HG02623 (cell line): ENCODE measurements around the gene NEUROG1.
"Not testable (repeated sequence)": the region's sequence is repeated elsewhere in the genome, so short reads cannot be mapped to it uniquely, and the experiment has no call there.

Experiments used
- ATAC-seq: cut with Tn5 transposase; IDR thresholded peaks from one replicate; pipeline ENCODE4 v1.9.1; 2021; ENCODE audit warnings: moderate library complexity; ENCODE audit not compliant: unreplicated experiment

The NEUROG1 gene

DNA sequence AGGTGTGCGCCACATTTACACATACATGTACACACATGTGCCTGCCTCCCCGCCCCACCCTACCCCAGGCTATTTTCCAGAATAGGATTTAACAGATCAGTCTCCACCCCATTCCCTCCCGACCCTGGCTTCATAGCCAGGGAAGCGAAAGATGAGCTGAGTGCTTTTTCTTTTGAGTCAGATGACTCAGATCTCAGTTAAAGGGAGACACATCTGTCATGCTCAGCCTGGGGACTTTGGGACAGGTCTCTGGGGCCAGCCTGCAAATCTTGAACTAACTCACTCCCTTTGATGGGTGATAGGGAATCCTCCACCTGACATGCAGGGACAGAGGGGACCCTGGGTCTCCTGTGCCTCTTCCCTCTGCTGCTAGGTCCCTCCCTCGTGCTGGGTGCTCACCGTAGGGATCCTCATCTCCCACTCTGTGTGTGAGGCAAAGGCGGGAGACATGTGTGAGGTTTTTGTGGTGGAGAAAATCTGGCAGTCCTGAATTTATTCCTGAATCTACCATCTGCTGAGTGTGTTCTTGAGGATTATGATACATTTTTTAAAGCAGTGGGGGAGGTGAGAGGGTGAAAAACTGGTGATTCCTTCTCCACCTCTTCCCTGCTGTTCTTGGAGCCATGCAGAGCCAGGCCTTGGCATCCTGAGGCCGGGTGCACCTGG, 37.7 kb downstream of the NEUROG1 start:
- no peak for ATAC-seq

DNA sequence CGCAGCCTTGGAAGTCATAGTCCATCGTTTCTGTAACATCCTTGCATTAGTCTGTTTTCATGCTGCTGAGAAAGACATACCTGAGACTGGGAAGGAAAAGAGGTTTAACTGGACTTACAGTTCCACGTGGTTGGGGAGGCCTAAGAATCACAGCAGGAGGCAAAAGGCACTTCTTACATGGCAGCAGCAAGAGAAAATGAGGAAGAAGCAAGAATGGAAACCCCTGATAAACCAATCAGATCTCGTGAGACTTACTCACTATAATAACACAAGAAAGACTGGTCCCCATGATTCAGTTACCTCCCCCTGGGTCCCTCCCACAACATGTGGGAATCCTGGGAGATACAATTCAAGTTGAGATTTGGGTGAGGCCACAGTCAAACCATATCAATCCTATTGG, 40.2 kb downstream of the NEUROG1 start:
- not testable (repeated sequence) for ATAC-seq

DNA sequence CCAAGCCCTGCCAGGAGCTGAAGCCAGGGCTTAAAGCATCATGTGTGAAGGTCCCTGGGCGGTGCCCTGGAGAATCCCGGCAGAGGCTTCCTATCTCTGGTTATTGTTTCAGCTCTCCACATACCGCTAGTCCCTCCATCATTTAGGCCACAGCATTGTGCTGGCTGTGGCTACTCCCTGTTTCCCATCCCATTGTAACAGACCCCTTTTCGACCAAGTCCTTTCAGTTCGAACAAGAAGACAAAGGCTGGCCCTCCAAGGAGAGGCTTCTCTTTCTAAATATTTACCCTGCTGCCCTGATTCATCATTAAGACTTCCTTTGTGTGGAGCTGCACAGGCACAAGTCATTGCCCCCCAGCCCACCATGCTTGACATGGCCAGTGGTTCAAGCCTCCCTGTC, 41.6 kb downstream of the NEUROG1 start:
- ATAC-seq = no peak

DNA sequence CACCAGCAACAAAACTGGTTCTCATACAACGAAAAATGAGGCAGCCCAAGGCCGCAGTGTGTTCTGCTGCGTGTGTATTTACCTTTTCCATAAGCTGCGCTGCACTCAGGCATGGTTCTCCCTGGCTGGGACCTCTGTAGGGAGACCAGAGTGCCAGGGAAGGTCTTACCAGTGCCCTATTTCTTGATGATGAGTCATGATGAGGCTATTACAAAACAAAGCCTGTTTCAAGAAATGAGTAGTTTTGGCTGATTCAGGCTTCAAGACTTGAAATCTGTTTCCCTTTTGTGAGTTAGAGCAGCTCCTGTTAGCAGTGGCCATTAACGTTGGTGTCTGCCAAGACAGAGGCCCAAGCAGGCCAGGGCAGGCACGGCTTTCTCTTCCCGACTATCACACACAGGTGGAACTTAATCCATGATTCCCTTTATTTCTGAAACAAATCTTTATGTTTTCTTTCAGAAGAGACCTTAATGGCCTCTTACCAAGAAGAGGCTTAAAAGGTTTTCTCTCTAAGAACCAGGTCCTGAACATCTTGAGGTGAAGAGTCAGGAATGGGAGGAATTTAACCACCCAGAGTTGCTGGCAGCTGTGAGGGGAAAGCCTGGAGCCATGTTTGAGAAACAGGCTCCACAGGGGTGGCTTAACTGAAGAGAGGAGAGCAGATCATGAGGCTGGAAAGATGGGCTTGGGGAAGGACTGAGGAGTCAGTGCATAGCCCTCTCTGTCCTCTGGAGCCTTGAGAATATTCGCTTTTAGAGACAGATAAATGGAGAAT, 42.2 kb downstream of the NEUROG1 start:
- no peak for ATAC-seq

DNA sequence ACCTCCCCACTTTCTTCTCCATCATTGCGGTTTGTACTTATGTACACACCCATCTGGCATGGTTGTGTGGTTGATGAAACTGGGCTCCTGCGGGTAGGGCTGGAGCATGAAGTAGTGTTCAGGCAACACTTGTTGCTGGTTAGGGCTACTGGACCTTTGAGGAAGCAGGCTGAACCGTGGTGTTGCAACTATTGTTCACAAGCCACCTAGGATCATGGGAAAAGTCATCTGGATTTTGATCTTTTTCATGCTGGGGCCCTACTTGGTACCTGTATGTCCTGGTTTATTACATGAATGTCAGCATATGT, 43.5 kb downstream of the NEUROG1 start:
- ATAC-seq = no peak

DNA sequence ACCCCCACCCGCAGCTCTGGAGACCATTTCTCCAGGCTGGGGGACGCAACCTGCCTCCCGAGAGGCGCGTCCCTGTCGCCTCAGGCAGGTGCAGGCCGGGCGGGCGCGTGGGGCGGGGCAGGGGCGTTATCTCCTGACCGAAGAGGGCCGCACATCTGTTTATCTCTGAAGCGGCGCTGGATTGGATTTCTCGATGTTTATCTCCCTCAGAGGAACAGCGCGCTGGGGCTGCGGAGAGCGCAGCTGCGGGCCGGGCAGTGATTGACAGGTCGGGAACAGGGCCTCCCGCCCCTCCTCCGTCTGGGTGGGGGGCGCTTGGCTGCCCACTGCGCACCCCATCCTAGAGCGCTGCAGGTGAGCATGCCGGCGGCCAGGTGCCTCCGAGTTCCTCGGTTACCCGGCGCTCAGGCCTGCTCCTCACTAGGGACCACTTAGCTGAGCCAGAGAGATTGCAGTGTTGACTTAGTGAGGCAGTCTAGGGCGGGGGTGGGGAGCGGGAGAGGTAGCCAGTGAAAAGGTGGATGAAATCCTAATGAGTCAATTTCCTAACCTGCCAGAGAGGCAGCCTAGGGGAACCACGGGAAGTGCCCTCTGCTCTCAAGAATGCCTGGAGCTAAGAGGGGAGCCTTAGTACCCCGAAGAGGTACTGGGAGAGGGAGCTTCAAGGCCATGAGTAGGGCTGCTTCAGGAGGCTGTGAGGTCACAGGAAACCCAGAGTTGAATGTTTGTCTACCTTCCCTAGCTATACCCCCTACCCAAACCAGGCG, 44.0 kb downstream of the NEUROG1 start:
- ATAC-seq = no peak

DNA sequence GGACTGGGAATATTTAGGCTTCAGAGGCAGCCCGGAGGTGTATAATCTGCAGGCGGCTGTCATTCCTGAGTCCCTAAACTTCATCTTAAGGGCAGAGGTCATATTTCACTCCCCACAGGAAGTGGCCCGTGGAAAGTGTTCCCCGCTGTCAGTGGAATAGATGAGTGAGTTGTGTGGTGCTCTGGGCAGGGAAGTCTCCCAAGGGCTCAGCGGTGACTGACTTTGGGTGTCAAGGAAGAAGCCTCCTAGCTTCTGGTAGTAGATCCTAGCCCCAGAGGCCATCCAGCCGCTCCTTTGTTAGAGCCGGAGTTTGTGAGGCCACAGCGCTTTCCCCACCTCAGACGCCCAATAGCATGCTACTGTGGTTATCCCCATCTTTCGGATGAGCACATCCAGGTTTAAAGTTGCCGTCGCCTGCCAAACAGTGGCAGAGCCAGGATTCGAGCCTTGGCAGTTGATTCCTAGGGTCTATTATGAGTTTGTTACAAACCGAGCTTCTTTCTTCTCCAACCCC, 44.7 kb downstream of the NEUROG1 start:
- ATAC-seq = no peak

DNA sequence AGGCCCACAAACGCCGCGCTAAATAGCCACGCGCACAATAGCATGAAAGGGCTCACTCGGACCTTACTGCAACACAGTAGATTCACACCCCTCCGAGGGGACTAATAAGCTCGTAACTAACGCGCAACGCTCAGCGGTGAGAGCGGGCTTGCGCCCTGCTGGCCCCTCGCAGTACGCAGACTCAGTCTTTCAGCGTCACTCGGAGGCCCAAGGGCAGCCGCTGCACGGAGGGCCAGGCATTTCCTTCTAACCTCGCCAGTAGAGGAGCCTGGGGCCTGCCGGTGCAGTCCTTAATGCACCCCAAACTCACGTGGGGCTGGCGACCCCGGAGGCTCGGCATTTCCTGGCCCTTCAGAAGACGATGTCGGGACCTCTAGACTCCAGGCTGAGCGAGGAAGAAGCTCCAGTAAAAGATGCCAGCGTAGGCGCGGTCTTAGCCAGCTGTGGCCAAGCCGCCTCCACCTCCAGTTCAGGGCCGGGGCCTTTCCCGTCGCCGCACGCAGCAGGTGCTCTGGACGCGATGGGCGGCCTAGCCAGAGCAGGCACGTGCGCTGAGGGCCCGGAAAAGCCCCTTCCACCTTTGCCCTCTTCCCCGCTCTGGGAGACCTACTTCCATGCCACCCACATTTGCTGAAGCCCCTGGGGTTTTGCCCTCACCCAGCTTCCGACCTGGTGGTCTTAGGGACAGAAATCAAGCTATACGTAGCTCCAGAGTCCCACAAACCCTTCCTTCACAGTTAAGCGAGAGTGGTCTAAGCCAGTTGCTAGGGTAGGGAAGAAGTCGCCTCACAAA, 45.3 kb downstream of the NEUROG1 start:
- no peak for ATAC-seq

DNA sequence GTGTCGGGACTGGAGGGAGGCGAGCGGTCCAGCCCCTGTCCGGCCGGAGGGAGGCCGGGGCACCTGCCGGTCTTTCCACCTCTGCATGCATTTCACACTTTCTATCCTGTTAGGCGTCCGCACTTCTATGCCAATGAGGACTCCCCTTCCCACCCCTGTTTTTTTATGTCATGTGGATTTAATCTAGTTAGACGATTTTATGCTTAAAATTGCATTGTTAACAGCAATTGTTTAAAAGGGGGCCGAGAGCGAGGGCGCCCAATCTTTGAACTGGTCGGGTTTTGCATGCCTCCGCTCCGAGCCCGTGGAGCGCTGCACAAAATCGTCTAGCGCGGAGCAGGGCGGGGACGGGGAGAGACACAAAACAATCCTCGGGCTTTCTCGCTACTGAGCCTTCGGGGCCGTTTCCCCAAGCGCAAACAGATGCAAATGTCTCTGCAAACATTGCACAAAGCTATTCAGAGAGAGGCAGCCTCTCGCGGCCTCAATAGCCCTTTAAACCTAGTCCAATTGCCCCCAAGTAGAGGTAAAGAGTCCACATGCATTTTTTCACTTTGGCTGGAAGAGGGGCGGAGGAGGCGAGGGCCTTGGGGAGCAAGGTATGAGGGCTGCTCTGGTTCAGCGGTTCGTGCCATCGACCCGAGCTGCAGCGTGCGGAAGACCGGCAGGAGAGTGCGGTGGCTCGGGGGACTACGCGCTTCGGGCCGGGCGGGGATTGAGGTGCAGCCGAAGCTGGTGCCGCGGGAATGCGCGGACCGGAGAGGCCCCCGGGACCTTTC, 46.1 kb downstream of the NEUROG1 start:
- no peak for ATAC-seq

DNA sequence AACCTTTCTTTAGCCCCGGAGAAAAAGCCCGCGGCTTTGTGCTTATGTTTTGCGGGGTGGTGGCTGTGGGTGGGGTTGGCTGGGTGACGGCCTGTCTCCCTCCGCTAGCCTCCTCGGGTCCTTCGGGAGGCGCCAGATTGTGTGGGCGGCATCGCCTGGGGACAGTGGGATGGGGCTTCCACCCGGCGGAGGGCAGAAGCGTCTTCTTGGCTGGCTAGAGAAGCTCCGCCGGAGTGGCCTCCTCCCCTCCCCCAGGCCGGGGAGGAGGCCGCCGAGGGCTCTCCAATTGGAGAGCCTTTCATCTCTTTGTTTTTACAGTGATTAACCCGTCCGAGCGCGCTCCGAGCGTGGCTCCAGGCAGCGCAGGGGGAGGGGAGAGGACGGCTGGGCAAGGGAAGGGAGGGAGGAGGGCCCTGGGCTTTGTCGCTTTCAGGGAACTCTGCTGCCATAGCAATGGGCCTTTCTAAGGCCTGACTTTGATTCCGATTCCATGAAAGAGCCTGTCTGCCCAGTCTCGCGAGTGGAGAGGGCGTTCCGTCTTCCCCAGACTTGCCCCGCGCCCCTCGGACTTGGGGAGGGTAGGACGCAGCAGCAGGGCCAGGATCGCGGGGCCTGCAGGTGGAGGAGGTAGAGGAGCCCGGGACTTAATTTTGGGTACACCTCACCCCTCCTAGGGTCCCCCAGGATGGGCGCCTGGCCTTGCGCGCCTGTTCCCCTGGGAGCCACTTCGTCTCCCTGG, 46.9 kb downstream of the NEUROG1 start:
- no peak for ATAC-seq

DNA sequence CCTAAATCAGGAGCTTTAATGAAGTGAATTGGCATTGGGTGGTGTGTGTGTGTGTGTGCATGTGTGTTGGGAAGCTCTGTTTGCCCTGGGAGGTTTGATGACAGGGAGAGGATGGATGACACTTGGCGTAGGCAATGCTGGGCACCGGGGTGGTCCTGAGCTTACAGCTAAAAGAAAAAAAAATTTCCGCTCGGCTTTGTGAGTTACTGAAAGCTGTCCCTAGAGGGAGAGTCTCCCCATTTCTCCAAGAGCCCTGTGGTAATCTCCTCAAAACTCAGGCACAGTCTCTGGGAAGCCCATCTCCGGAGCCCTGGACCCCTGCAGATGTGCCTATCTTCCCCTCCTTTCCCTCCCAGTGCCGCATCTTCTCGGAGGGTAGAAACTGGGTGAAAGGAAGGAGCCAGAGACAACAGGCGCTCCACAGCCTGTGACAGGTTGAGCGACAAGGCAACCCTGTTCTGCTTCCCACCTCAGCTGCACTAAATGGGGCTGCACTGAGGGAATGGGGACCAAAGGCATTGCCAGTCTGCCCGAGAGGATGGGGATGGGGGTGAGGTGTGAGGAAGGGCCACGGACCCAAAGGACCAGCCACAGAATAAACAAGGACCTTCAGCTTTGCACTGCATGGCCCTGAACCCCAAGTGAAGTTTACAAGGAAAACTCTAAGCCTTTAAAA, 47.8 kb downstream of the NEUROG1 start:
- ATAC-seq = no peak

DNA sequence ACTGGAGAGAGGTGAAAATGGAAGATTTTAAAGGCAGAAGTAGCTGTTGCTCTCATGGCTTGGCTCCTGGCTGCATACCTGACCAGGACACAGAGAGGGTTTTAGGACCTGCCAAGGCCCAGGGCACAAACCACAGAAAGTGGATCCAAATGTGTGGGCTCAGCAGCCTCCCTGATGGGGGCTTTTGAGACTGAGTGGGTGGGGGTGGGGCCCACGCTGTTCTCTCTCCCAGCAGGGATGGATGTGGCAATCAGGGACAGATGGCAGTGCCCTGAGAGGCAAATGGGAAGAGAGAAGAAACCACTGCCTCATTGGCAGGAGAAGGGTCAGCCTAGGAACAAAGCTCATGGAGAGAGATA, 48.7 kb downstream of the NEUROG1 start:
- ATAC-seq = no peak

DNA sequence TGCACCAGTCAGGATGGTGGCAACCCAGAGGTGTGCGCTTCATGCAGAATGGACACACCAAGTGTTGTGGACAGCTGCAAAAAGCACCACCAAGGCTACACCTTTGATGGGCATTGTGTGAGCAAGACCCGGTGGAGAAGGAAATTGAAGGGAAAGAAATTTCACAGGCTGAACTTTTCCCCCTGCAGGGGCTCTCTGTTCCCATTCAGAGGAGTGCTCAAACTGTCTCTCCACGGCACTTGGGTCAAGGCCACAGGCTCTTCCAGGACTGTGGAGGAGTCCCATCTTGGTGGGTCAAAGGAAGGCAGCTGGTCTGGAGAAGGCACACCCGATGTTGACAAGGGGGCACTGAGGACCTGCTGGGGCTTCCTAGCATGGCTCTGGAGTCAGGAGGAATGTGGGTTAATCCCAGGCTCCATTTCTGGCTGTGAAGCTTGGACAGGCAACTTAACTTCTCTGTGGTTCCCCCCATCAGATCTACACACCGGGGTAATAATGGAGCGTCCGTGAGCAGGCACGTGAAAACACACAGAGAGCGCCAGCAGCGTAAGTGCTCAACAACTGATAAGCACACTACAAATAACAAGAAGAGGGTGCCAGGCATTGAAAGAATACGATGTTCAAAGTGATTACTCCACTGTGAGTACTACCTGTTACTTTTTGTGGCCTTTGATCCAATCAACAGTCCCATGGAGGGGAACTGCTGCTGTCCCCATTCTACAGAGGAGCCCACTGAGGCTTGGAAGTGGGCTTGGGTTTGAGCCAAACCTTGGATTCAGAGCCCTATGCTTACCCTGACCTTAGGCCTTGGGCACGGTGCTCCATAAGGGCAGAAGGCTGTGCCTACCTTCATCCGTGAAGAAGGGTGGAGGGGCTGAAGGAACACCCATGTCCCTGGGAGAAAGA, 49.4 kb downstream of the NEUROG1 start:
- ATAC-seq = no peak

DNA sequence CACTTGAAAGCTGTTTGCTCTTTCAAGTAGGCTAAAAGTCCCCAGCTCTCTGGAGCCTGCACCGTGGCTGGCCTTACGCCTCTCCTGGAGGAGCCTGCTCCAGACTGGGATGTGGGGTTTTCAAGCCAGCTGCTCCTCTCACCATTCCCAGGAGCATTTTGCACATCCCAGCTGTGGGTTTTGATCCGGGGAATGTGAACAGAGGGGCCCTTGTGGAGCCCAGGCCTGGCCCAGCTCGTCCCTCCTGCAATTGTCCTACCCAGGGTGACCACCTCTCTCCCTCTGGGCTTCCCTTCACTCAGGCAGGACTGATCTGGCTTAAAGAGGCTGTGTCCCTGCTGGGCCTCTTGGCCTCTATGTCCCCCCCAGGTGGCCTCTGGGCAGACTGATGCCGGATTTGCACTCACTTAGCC, 51.1 kb downstream of the NEUROG1 start:
- ATAC-seq = no peak
